ENCODE measurements around the gene RAET1G.

DNA sequence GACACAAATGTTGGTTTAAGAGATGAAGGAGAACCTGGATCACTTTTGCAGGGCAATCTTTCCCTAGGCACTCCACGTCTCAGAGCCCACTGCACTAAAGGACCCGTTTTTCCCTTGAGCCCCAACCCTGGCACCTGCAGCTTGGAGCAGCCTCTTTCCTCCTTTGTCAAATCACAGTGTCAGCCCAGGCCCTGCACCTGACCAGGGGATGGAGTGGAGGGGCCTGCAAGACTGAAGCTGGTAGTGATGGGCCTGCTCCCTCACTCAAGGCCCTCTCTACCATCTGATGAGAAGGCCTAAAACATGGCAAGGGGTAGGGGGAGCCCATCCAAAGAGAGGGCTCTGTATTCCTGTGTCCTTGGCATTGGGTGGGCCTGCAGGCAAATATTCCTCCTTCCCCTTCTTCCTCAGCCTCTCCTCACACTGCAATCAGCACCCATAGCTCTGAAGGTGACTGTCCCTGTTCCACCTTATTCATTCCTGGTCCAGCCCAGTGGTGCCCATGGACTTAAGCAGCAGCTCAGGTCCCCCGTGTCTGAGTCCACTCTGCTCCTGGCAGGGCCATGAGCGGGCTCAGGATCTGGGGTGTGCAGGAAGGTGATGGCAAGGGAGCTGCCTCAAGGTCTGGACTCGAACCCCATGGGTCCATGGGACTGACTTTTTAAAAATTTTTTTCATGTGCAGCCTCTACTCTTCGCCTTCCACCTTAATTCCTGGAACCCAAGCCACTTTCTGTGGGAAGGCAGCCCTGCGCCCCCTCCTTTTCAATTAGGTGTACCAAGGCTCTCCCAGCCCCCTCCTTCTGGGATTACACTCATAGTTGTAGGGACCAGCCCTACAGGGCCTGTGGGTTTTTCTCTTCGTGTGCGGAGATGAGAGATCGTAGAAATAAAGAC lies 6.7 kb downstream of the RAET1G start:
- TF ChIP-seq, protein P1, sequence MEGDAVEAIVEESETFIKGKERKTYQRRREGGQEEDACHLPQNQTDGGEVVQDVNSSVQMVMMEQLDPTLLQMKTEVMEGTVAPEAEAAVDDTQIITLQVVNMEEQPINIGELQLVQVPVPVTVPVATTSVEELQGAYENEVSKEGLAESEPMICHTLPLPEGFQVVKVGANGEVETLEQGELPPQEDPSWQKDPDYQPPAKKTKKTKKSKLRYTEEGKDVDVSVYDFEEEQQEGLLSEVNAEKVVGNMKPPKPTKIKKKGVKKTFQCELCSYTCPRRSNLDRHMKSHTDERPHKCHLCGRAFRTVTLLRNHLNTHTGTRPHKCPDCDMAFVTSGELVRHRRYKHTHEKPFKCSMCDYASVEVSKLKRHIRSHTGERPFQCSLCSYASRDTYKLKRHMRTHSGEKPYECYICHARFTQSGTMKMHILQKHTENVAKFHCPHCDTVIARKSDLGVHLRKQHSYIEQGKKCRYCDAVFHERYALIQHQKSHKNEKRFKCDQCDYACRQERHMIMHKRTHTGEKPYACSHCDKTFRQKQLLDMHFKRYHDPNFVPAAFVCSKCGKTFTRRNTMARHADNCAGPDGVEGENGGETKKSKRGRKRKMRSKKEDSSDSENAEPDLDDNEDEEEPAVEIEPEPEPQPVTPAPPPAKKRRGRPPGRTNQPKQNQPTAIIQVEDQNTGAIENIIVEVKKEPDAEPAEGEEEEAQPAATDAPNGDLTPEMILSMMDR (IDR thresholded peaks at IDR 0.05): no peak
- no peak for TF ChIP-seq POLR2A (IDR thresholded peaks at IDR 0.05; ENCODE audit: low read length)
